Measurements from ENCODE around the gene CES2.

CES2 gene

DNA sequence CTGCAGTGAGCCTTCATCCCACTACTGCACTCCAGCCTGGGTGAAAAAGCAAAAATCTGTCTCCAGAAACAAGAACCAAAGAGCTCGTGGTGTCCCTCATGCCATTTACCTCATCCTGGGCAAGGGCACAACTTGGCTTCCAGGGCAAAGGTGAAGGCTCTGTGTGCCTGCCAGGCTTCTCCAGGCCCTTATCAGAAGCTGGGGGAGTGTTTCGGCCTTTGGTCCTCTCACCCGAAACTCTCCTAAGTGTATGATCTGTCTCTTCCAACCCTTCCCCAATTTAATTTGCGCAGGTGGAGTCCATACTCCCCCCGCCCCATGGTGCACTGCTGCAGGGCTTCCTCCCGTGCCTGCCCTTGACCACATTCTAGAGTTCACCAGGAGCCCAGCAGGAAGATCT lies 1.1 kb downstream of the CES2 start:
- no peak overlapping the region for H3K4ac ChIP-seq (ENCODE audit: low read length)
- H3K4me1 ChIP-seq (ENCODE audit: control insufficient read depth in 2 of 2, insufficient read depth in 1 of 2, low read depth in 1 of 2, low read length in 2 of 2): peaks cover 9% of the 10 kb centered on the region in 2 donors
- H3K9me3 ChIP-seq (replicated peaks in 1 of 2; ENCODE audit: control insufficient read depth in 2 of 2, insufficient read depth in 1 of 2, low read depth in 1 of 2, low read length in 2 of 2): no peaks in the 10 kb centered on the region
- peaks cover 17% of the 10 kb centered on the region for H3K79me1 ChIP-seq (ENCODE audit: low read depth, low read length)
- H3K4me2 ChIP-seq (ENCODE audit: insufficient read depth, low read length, poor library complexity, severe bottlenecking): no peak overlapping the region
- H2BK15ac ChIP-seq (ENCODE audit: low read length): no peak overlapping the region
- H2BK5ac ChIP-seq (ENCODE audit: low read length): no peak overlapping the region
- peak overlapping the region in 1 of 2 donors; percentile 99 for H3K4me3 ChIP-seq (ENCODE audit: low read length in 2 of 2)
- no peak overlapping the region for H2BK12ac ChIP-seq (ENCODE audit: low read length)
- DNase-seq (ENCODE audit: low spot score): no peak
- no peak overlapping the region for H3K27ac ChIP-seq (replicated peaks; ENCODE audit: low read length)
- H2AFZ ChIP-seq (ENCODE audit: low read length): no peak overlapping the region
- no CpG with 5 or more reads among the region's 6 CpGs for WGBS, 2 donors (ENCODE audit: extremely low coverage in 2 of 2, insufficient read length in 2 of 2, insufficient replicate concordance in 1 of 2)
- H4K91ac ChIP-seq (ENCODE audit: low read depth, low read length, poor library complexity): no peak overlapping the region
- H3K27me3 ChIP-seq (ENCODE audit: control insufficient read depth in 3 of 3, insufficient read depth in 3 of 3, low read depth in 1 of 3, low read length in 3 of 3): no peaks in the 10 kb centered on the region
- H3K14ac ChIP-seq (ENCODE audit: low read length): no peak overlapping the region
- H3K9ac ChIP-seq (ENCODE audit: low read depth, low read length, poor library complexity): no peak overlapping the region
- H3K23ac ChIP-seq (ENCODE audit: low read depth, low read length, poor library complexity): no peak overlapping the region
- H4K8ac ChIP-seq (ENCODE audit: low read depth, low read length): no peak overlapping the region
- peaks cover 18 to 68% of the 10 kb centered on the region in 2 donors for H3K36me3 ChIP-seq (replicated peaks in 1 of 2; ENCODE audit: control insufficient read depth in 2 of 2, insufficient read depth in 2 of 2, low read length in 2 of 2)
- H2AK5ac ChIP-seq (ENCODE audit: low read depth, low read length): no peak overlapping the region
- no peak overlapping the region for H3K18ac ChIP-seq (ENCODE audit: low read length)
- no peak overlapping the region for H2BK120ac ChIP-seq (ENCODE audit: low read depth, low read length)

DNA sequence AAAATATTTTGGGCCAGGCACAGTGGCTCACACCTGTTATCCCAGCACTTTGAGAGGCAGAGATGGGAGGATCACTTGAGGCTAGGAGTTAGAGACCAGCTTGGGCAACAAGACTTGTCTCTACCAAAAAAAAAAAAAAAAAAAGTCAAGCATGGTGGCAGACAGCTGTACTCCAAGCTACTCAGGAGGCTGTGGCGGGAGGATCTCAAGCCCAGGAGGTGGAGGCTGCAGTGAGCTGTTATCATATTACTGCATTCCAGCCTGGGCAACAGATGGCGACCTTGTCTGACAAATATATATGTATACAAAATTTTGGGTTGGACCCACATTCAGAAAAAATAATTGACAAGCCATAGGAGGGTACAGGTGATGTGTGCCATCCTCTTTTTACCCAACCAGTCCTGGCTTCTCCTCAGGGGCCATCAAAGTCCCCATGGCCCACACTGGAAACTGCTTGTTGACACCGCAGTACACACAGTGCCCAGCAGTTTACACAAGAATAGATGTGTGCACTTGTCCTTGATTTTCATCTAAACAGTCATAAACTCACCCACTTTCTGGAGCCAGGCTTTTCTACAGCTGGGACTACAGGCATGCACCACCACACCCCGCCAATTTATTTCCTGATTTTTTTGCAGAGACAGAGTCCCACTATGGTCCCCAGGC lies 1.7 kb downstream of the CES2 start:
- no peak overlapping the region for H3K23ac ChIP-seq (ENCODE audit: low read depth, low read length, poor library complexity)
- DNase-seq (ENCODE audit: low spot score): no peak
- H2BK120ac ChIP-seq (ENCODE audit: low read depth, low read length): no peak overlapping the region
- peaks cover 21 to 69% of the 10 kb centered on the region in 2 donors for H3K36me3 ChIP-seq (replicated peaks in 1 of 2; ENCODE audit: control insufficient read depth in 2 of 2, insufficient read depth in 2 of 2, low read length in 2 of 2)
- no peak overlapping the region for H3K4ac ChIP-seq (ENCODE audit: low read length)
- no peak overlapping the region for H3K9ac ChIP-seq (ENCODE audit: low read depth, low read length, poor library complexity)
- no peaks in the 10 kb centered on the region for H3K27me3 ChIP-seq (ENCODE audit: control insufficient read depth in 3 of 3, insufficient read depth in 3 of 3, low read depth in 1 of 3, low read length in 3 of 3)
- no peak overlapping the region for H3K14ac ChIP-seq (ENCODE audit: low read length)
- H4K8ac ChIP-seq (ENCODE audit: low read depth, low read length): no peak overlapping the region
- no peak overlapping the region for H3K18ac ChIP-seq (ENCODE audit: low read length)
- no peak overlapping the region for H3K4me3 ChIP-seq (ENCODE audit: low read length in 2 of 2)
- H3K9me3 ChIP-seq (replicated peaks in 1 of 2; ENCODE audit: control insufficient read depth in 2 of 2, insufficient read depth in 1 of 2, low read depth in 1 of 2, low read length in 2 of 2): peaks cover 0 to 2% of the 10 kb centered on the region in 2 donors
- no CpG with 5 or more reads among the region's 4 CpGs for WGBS, 2 donors (ENCODE audit: extremely low coverage in 2 of 2, insufficient read length in 2 of 2, insufficient replicate concordance in 1 of 2)
- H2AK5ac ChIP-seq (ENCODE audit: low read depth, low read length): no peak overlapping the region
- H2BK12ac ChIP-seq (ENCODE audit: low read length): no peak overlapping the region
- no peak overlapping the region for H3K27ac ChIP-seq (replicated peaks; ENCODE audit: low read length)
- H2BK5ac ChIP-seq (ENCODE audit: low read length): no peak overlapping the region
- H2BK15ac ChIP-seq (ENCODE audit: low read length): no peak overlapping the region
- H3K79me1 ChIP-seq (ENCODE audit: low read depth, low read length): peaks cover 17% of the 10 kb centered on the region
- H4K91ac ChIP-seq (ENCODE audit: low read depth, low read length, poor library complexity): no peak overlapping the region
- peaks cover 9% of the 10 kb centered on the region in 2 donors for H3K4me1 ChIP-seq (ENCODE audit: control insufficient read depth in 2 of 2, insufficient read depth in 1 of 2, low read depth in 1 of 2, low read length in 2 of 2)
- no peak overlapping the region for H3K4me2 ChIP-seq (ENCODE audit: insufficient read depth, low read length, poor library complexity, severe bottlenecking)
- H2AFZ ChIP-seq (ENCODE audit: low read length): no peak overlapping the region

DNA sequence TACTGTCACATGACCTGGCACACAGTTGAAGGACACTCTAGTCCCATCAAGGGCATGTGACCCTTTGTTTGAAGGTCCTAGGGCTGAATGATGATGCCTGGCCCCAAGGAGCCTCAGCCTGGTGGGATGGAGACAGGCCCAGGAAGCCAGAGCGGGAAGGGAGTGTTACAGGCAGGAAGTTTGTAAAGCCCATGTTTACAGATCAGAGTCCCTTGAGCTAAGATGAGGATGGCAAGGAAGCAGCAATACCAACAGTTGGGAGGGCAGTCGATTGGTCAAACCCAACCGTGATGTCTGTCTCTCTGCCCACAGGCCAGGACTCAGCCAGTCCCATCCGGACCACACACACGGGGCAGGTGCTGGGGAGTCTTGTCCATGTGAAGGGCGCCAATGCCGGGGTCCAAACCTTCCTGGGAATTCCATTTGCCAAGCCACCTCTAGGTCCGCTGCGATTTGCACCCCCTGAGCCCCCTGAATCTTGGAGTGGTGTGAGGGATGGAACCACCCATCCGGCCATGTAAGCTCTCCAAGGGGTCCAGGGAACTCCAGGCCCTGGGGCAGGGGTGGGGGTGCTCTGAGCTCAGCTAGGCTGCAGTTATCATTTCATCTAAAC lies 2.5 kb downstream of the CES2 start:
- H3K4me3 ChIP-seq (ENCODE audit: low read length in 2 of 2): no peak overlapping the region
- no CpG with 5 or more reads among the region's 10 CpGs for WGBS, 2 donors (ENCODE audit: extremely low coverage in 2 of 2, insufficient read length in 2 of 2, insufficient replicate concordance in 1 of 2)

DNA sequence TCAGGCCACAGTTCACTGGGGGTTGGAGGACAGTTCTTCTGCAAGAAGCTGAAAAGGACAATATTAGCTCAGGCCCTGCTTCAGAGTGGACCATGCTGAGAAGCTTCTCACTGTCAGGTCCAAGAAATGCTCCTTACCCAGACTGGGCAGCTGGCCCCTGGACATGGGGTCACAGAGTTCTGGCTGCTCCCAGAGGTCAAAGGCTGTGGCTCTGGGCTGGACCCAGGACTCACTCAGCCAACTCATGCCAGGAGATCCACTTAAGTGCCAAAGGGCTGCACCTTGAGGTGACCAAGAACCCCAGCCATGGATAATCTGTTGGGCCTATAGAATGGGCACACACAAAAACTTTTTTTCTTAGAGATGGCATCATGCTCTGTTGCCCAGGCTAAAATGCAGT lies 4.0 kb downstream of the CES2 start:
- Histone ChIP-seq H3K14ac (ENCODE audit: low read length) (no peak overlapping the region), H2BK5ac (ENCODE audit: low read length) (no peak overlapping the region), H3K4me1 (ENCODE audit: control insufficient read depth in 2 of 2, insufficient read depth in 1 of 2, low read depth in 1 of 2, low read length in 2 of 2) (peaks cover 4 to 5% of the 10 kb centered on the region in 2 donors), H3K4me3 (ENCODE audit: low read length in 2 of 2) (peak overlapping the region in 1 of 2 donors; percentile 28), H2AFZ (ENCODE audit: low read length) (no peak overlapping the region), H3K18ac (ENCODE audit: low read length) (no peak overlapping the region), H2AK5ac (ENCODE audit: low read depth, low read length) (no peak overlapping the region), H2BK120ac (ENCODE audit: low read depth, low read length) (no peak overlapping the region), H3K9me3 (replicated peaks in 1 of 2; ENCODE audit: control insufficient read depth in 2 of 2, insufficient read depth in 1 of 2, low read depth in 1 of 2, low read length in 2 of 2) (peaks cover 0 to 2% of the 10 kb centered on the region in 2 donors), H2BK12ac (ENCODE audit: low read length) (no peak overlapping the region), H4K91ac (ENCODE audit: low read depth, low read length, poor library complexity) (no peak overlapping the region), H3K79me1 (ENCODE audit: low read depth, low read length) (peaks cover 8% of the 10 kb centered on the region), H3K4ac (ENCODE audit: low read length) (no peak overlapping the region), H3K36me3 (replicated peaks in 1 of 2; ENCODE audit: control insufficient read depth in 2 of 2, insufficient read depth in 2 of 2, low read length in 2 of 2) (peaks cover 28 to 83% of the 10 kb centered on the region in 2 donors), H2BK15ac (ENCODE audit: low read length) (no peak overlapping the region), H3K27me3 (ENCODE audit: control insufficient read depth in 3 of 3, insufficient read depth in 3 of 3, low read depth in 1 of 3, low read length in 3 of 3) (no peaks in the 10 kb centered on the region), H4K8ac (ENCODE audit: low read depth, low read length) (no peak overlapping the region), H3K27ac (replicated peaks; ENCODE audit: low read length) (no peak overlapping the region), H3K9ac (ENCODE audit: low read depth, low read length, poor library complexity) (no peak overlapping the region), H3K23ac (ENCODE audit: low read depth, low read length, poor library complexity) (no peak overlapping the region), H3K4me2 (ENCODE audit: insufficient read depth, low read length, poor library complexity, severe bottlenecking) (no peak overlapping the region)
- DNase-seq (ENCODE audit: low spot score): no peak

More for the DNA sequence above, 2.5 kb downstream of the CES2 start:
- no peak overlapping the region for H3K4me2 ChIP-seq (ENCODE audit: insufficient read depth, low read length, poor library complexity, severe bottlenecking)
- H4K91ac ChIP-seq (ENCODE audit: low read depth, low read length, poor library complexity): no peak overlapping the region
- no peaks in the 10 kb centered on the region for H3K27me3 ChIP-seq (ENCODE audit: control insufficient read depth in 3 of 3, insufficient read depth in 3 of 3, low read depth in 1 of 3, low read length in 3 of 3)
- H3K23ac ChIP-seq (ENCODE audit: low read depth, low read length, poor library complexity): no peak overlapping the region
- H2BK120ac ChIP-seq (ENCODE audit: low read depth, low read length): no peak overlapping the region
- no peak overlapping the region for H2BK15ac ChIP-seq (ENCODE audit: low read length)
- no peak overlapping the region for H2AK5ac ChIP-seq (ENCODE audit: low read depth, low read length)
- no peak overlapping the region for H3K27ac ChIP-seq (replicated peaks; ENCODE audit: low read length)
- no peak overlapping the region for H2AFZ ChIP-seq (ENCODE audit: low read length)
- H3K79me1 ChIP-seq (ENCODE audit: low read depth, low read length): peaks cover 17% of the 10 kb centered on the region
- peaks cover 9% of the 10 kb centered on the region in 2 donors for H3K4me1 ChIP-seq (ENCODE audit: control insufficient read depth in 2 of 2, insufficient read depth in 1 of 2, low read depth in 1 of 2, low read length in 2 of 2)
- H3K36me3 ChIP-seq (replicated peaks in 1 of 2; ENCODE audit: control insufficient read depth in 2 of 2, insufficient read depth in 2 of 2, low read length in 2 of 2): peaks cover 26 to 69% of the 10 kb centered on the region in 2 donors
- H3K18ac ChIP-seq (ENCODE audit: low read length): no peak overlapping the region
- no peak overlapping the region for H2BK12ac ChIP-seq (ENCODE audit: low read length)
- H3K4ac ChIP-seq (ENCODE audit: low read length): no peak overlapping the region
- peaks cover 0 to 2% of the 10 kb centered on the region in 2 donors for H3K9me3 ChIP-seq (replicated peaks in 1 of 2; ENCODE audit: control insufficient read depth in 2 of 2, insufficient read depth in 1 of 2, low read depth in 1 of 2, low read length in 2 of 2)
- no peak overlapping the region for H3K9ac ChIP-seq (ENCODE audit: low read depth, low read length, poor library complexity)
- DNase-seq (ENCODE audit: low spot score): no peak
- no peak overlapping the region for H4K8ac ChIP-seq (ENCODE audit: low read depth, low read length)
- H2BK5ac ChIP-seq (ENCODE audit: low read length): no peak overlapping the region
- H3K14ac ChIP-seq (ENCODE audit: low read length): no peak overlapping the region
